NB4 (cell line): ENCODE data around the gene ACOXL.

Experiments
- CTCF ChIP-seq: IDR thresholded peaks from one replicate; pipeline ENCODE4 v1.5.1; 2012; ENCODE audit warnings: low read depth, low read length
- MAX ChIP-seq: IDR thresholded peaks from 2 replicates; pipeline ENCODE4 v1.6.1; 2011; ENCODE audit warnings: low read depth, low read length
- MYC ChIP-seq: IDR thresholded peaks from 2 replicates; pipeline ENCODE4 v1.6.1; 2011; ENCODE audit warnings: low read depth, low read length
- POLR2A ChIP-seq: IDR thresholded peaks from 2 replicates; pipeline ENCODE4 v1.6.1; 2011; ENCODE audit warnings: mild to moderate bottlenecking; ENCODE audit not compliant: insufficient read length; ENCODE audit errors: extremely low read depth

DNA sequence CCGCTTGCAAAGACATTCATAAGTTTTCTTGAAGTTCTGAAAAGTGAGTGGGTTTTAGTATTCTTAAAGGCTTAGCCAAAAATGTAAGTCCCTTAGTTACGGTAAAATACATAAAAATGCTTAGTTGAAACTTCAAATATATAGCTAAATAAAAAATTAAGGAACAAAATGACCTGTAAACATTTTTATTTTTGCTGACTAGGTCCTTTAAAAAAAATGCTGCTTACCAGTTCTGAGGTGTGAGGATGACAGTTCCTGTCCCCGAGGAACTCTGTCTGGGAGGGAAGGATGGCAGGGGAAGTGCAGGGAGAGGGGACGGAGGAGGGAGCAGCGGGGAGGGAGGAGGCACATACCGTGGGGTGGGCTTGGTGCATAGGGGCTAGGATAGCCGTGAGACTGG is 285.5 kb downstream of the ACOXL start:
- TF ChIP-seq POLR2A: no peak
- TF ChIP-seq CTCF: no peak
- no peak for TF ChIP-seq MAX
- no peak for TF ChIP-seq MYC
